H1 (cell line): ENCODE data around the gene DENND2C. TPM values are rescaled to one million over a fixed set of nuclear protein-coding genes. Genes with fewer than 3 reads are reported as not detected.

ENCODE experiments used
- CTCF ChIA-PET: fragments of 300-600 bp; sonication (Branson Sonifier 250); formaldehyde crosslinking; loops from one replicate; lab custom pipeline; 2021; ENCODE audit not compliant: partially characterized antibody; lab: Charles Lee
- POLR2A ChIA-PET: fragments of 300-600 bp; sonication (Branson Sonifier 250); formaldehyde crosslinking; loops from one replicate; lab custom pipeline; 2021; ENCODE audit warnings: inconsistent platforms; ENCODE audit not compliant: partially characterized antibody; lab: Charles Lee
- DNase-seq, 2 experiments: peaks; one replicate each; pipeline versions ENCODE4 v3.0.0 to v3.0.0-alpha.2; 2010 to 2022; ENCODE audit warnings: low spot score in 2 of 2, low read depth in 1 of 2, mixed read lengths in 1 of 2
- FAIRE-seq: peaks from 2 replicates; lab custom pipeline; 2011; peaks lifted over from hg19 to GRCh38; lab: Jason Lieb, UNC
- H2AFZ ChIP-seq: 2 replicates; pipeline ENCODE4 v1.8.1; 2012; ENCODE audit warnings: low read length, inconsistent platforms
- H2AK5ac ChIP-seq: 2 replicates; pipeline ENCODE4 v1.6.1; 2013; ENCODE audit warnings: low read depth, low read length
- H2BK120ac ChIP-seq: replicated peaks from 2 replicates; pipeline ENCODE3; 2013; ENCODE audit warnings: low read depth, low read length, inconsistent platforms
- H2BK12ac ChIP-seq: 2 replicates; pipeline ENCODE4 v1.6.1; 2013; ENCODE audit warnings: low read depth, low read length
- H2BK15ac ChIP-seq: 2 replicates; pipeline ENCODE4 v1.6.1; 2013; ENCODE audit warnings: low read length
- H2BK20ac ChIP-seq: 2 replicates; pipeline ENCODE4 v1.6.1; 2013; ENCODE audit warnings: low read length
- H2BK5ac ChIP-seq: 2 replicates; pipeline ENCODE4 v1.6.1; 2013; ENCODE audit warnings: low read depth, low read length
- H3K14ac ChIP-seq: 2 replicates; pipeline ENCODE4 v1.6.1; 2013; ENCODE audit warnings: inconsistent platforms; ENCODE audit not compliant: insufficient read length
- H3K18ac ChIP-seq: 2 replicates; pipeline ENCODE4 v1.6.1; 2013; ENCODE audit warnings: low read length; ENCODE audit errors: extremely low read depth
- H3K23ac ChIP-seq: 2 replicates; pipeline ENCODE4 v1.6.1; 2013; ENCODE audit warnings: inconsistent platforms; ENCODE audit not compliant: insufficient read length
- H3K23me2 ChIP-seq: 2 replicates; pipeline ENCODE4 v1.6.1; 2013; ENCODE audit warnings: low read depth, low read length
- H3K27ac ChIP-seq: 2 replicates; pipeline ENCODE4 v1.6.1; 2011; ENCODE audit warnings: low read depth, low read length, inconsistent platforms
- H3K27me3 ChIP-seq, 4 experiments: replicated peaks in 1 of 4; 1 replicate in 1 of 4; 2 replicates in 3 of 4; pipeline versions ENCODE4 v1.6.1 to v1.8.1; 2011 to 2013; ENCODE audit warnings: low read length in 3 of 4, mild to moderate bottlenecking in 3 of 4, inconsistent platforms in 2 of 4, mixed read lengths in 2 of 4, moderate library complexity in 1 of 4; ENCODE audit not compliant: control insufficient read depth in 3 of 4, insufficient read depth in 3 of 4; ENCODE audit errors: extremely low read depth in 1 of 4
- H3K36me3 ChIP-seq, 4 experiments: 2 replicates each; pipeline versions ENCODE4 v1.6.1 to v1.8.1; 2011 to 2013; ENCODE audit warnings: mild to moderate bottlenecking in 4 of 4, low read length in 3 of 4, moderate library complexity in 2 of 4, control low read depth in 1 of 4, inconsistent platforms in 1 of 4; ENCODE audit not compliant: insufficient read depth in 4 of 4, control insufficient read depth in 2 of 4
- H3K4ac ChIP-seq: replicated peaks from 2 replicates; pipeline ENCODE3; 2013; ENCODE audit warnings: low read length, low read depth, mixed read lengths, inconsistent platforms; ENCODE audit not compliant: insufficient read length
- H3K4me1 ChIP-seq, 4 experiments: replicated peaks in 1 of 4; 1 replicate in 1 of 4; 2 replicates in 3 of 4; pipeline versions ENCODE4 v1.6.1 to v1.8.1; 2011 to 2013; ENCODE audit warnings: low read length in 3 of 4, inconsistent platforms in 2 of 4, mixed read lengths in 1 of 4; ENCODE audit not compliant: insufficient read depth in 4 of 4, control insufficient read depth in 3 of 4
- H3K4me2 ChIP-seq, 2 experiments: 2 replicates each; pipeline versions ENCODE4 v1.6.1 to v1.8.1; 2011 to 2013; ENCODE audit warnings: low read depth in 2 of 2, low read length in 2 of 2, control low read depth in 1 of 2, inconsistent platforms in 1 of 2, mild to moderate bottlenecking in 1 of 2; ENCODE audit not compliant: insufficient read depth in 1 of 2
- H3K4me3 ChIP-seq, 4 experiments: fragments of 200-600, 300-600 bp in 1 of 4; sonication (generic), shearing (Covaris generic), sonication (Bioruptor Twin) in 1 of 4; 2 replicates each; pipeline versions ENCODE4 v1.5.1 to v1.8.1; 2011 to 2016; ENCODE audit warnings: low read length in 4 of 4, low read depth in 3 of 4, control low read depth in 2 of 4, inconsistent platforms in 2 of 4, mild to moderate bottlenecking in 2 of 4, mixed read lengths in 1 of 4, moderate library complexity in 1 of 4; ENCODE audit not compliant: insufficient read depth in 2 of 4; ENCODE audit errors: extremely low read depth in 1 of 4
- H3K56ac ChIP-seq: replicated peaks from 2 replicates; pipeline ENCODE3; 2013; ENCODE audit warnings: low read depth, mild to moderate bottlenecking, mixed read lengths, low read length, inconsistent platforms; ENCODE audit not compliant: insufficient read length
- H3K79me1 ChIP-seq: 2 replicates; pipeline ENCODE4 v1.6.1; 2013; ENCODE audit warnings: low read depth, low read length, control low read depth
- H3K79me2 ChIP-seq, 2 experiments: 2 replicates each; pipeline versions ENCODE4 v1.6.1 to v1.8.1; 2012 to 2013; ENCODE audit warnings: low read length in 2 of 2, mild to moderate bottlenecking in 2 of 2, inconsistent platforms in 1 of 2; ENCODE audit not compliant: insufficient read depth in 2 of 2, control insufficient read depth in 1 of 2
- H3K9ac ChIP-seq, 4 experiments: replicated peaks in 1 of 4; 1 replicate in 1 of 4; 2 replicates in 3 of 4; pipeline versions ENCODE4 v1.6.1 to v1.8.1; 2011 to 2013; ENCODE audit warnings: low read depth in 3 of 4, low read length in 3 of 4, control low read depth in 2 of 4, mild to moderate bottlenecking in 2 of 4, moderate library complexity in 2 of 4, inconsistent platforms in 1 of 4; ENCODE audit errors: extremely low read depth in 1 of 4
- H3K9me3 ChIP-seq, 2 experiments: 2 replicates each; pipeline versions ENCODE4 v1.6.1 to v1.8.1; 2012 to 2013; ENCODE audit warnings: mild to moderate bottlenecking in 2 of 2, moderate library complexity in 2 of 2, control low read depth in 1 of 2, inconsistent platforms in 1 of 2, low read depth in 1 of 2, low read length in 1 of 2, mixed read lengths in 1 of 2; ENCODE audit not compliant: insufficient read depth in 2 of 2
- H4K20me1 ChIP-seq, 2 experiments: replicated peaks in 1 of 2; 2 replicates each; pipeline versions ENCODE3 to v1.8.1; 2011 to 2013; ENCODE audit warnings: inconsistent platforms in 2 of 2, low read length in 2 of 2, mild to moderate bottlenecking in 1 of 2; ENCODE audit not compliant: insufficient read depth in 2 of 2, control insufficient read depth in 1 of 2
- H4K5ac ChIP-seq: 2 replicates; pipeline ENCODE4 v1.6.1; 2013; ENCODE audit warnings: low read length, low read depth, mixed read lengths, inconsistent platforms; ENCODE audit not compliant: insufficient read length
- H4K8ac ChIP-seq: 2 replicates; pipeline ENCODE4 v1.8.0; 2013; ENCODE audit warnings: mild to moderate bottlenecking, moderate library complexity, low read length, inconsistent platforms; ENCODE audit not compliant: insufficient read depth; ENCODE audit errors: extremely low read depth
- H4K91ac ChIP-seq: replicated peaks from 2 replicates; pipeline ENCODE3; 2013; ENCODE audit warnings: low read length, mixed read lengths, inconsistent platforms; ENCODE audit not compliant: insufficient read length
- BACH1 ChIP-seq: IDR thresholded peaks from 2 replicates; pipeline ENCODE4 v1.6.1; 2012; ENCODE audit warnings: low read length, improper control_type of control experiment
- BCL11A ChIP-seq, 2 experiments: IDR thresholded peaks; one replicate each; pipeline ENCODE4 v1.6.1; 2011; ENCODE audit warnings: low read depth in 2 of 2, low read length in 2 of 2, mild to moderate bottlenecking in 2 of 2
- CHD1 ChIP-seq: IDR thresholded peaks from 2 replicates; pipeline ENCODE4 v1.6.1; 2012; ENCODE audit warnings: low read depth, low read length, improper control_type of control experiment
- CHD2 ChIP-seq: IDR thresholded peaks from 2 replicates; pipeline ENCODE4 v1.6.1; 2012; ENCODE audit warnings: low read length, improper control_type of control experiment
- EGR1 ChIP-seq: IDR thresholded peaks from 2 replicates; pipeline ENCODE4 v1.6.1; 2011; ENCODE audit warnings: low read depth, low read length, borderline replicate concordance
- GABPA ChIP-seq: IDR thresholded peaks from 2 replicates; pipeline ENCODE4 v1.6.1; 2011; ENCODE audit warnings: mild to moderate bottlenecking, low read length, moderate library complexity, borderline replicate concordance; ENCODE audit not compliant: insufficient read depth
- GTF2F1 ChIP-seq: IDR thresholded peaks from 2 replicates; pipeline ENCODE4 v1.6.1; 2012; ENCODE audit warnings: low read depth, low read length, improper control_type of control experiment, borderline replicate concordance
- HDAC2 ChIP-seq, 2 experiments: fragments of 300-600 bp in 1 of 2; sonication (generic) in 1 of 2; IDR thresholded peaks; 2 replicates each; pipeline ENCODE4 v1.6.1; 2011 to 2012; ENCODE audit warnings: low read depth in 2 of 2, low read length in 2 of 2, mild to moderate bottlenecking in 2 of 2, moderate library complexity in 2 of 2, borderline replicate concordance in 1 of 2, inconsistent platforms in 1 of 2
- JUND ChIP-seq: IDR thresholded peaks from 2 replicates; pipeline ENCODE4 v1.6.1; 2011; ENCODE audit warnings: mild to moderate bottlenecking, improper control_type of control experiment, low read length
- RAD21 ChIP-seq, 2 experiments: IDR thresholded peaks in 1 of 2; conservative IDR thresholded peaks in 1 of 2; 2 replicates each; pipeline ENCODE4 v1.6.1; 2011; ENCODE audit warnings: low read depth in 2 of 2, low read length in 2 of 2, improper control_type of control experiment in 1 of 2, inconsistent platforms in 1 of 2, mild to moderate bottlenecking in 1 of 2, moderate library complexity in 1 of 2
- RBBP5 ChIP-seq: IDR thresholded peaks from 2 replicates; pipeline ENCODE4 v1.7.1; 2012; ENCODE audit warnings: low read depth, mild to moderate bottlenecking, inconsistent platforms, low read length, moderate library complexity, borderline replicate concordance
- RXRA ChIP-seq: IDR thresholded peaks from 2 replicates; pipeline ENCODE4 v1.6.1; 2011; ENCODE audit warnings: low read depth, mild to moderate bottlenecking, low read length, moderate library complexity; ENCODE audit not compliant: insufficient read depth
- TAF7 ChIP-seq: optimal IDR thresholded peaks from 2 replicates; pipeline ENCODE3; 2011; ENCODE audit warnings: low read depth, mild to moderate bottlenecking, inconsistent platforms, low read length, moderate library complexity, borderline replicate concordance
- TCF12 ChIP-seq: IDR thresholded peaks from 2 replicates; pipeline ENCODE4 v1.6.1; 2011; ENCODE audit warnings: low read depth, mild to moderate bottlenecking, low read length
- WGBS, 2 experiments: shearing (Covaris generic) in 1 of 2; methylation state at CpG; one replicate each; pipeline versions ENCODE4 v1.1.6 to v1.1.7; 2013 to 2015; ENCODE audit warnings: low lambda C conversion rate in 2 of 2, mixed read lengths in 2 of 2, inconsistent platforms in 1 of 2, low coverage in 1 of 2, missing lambda C conversion rate in 1 of 2; ENCODE audit not compliant: insufficient replicate concordance in 2 of 2, insufficient coverage in 1 of 2, insufficient read length in 1 of 2; ENCODE audit errors: extremely low coverage in 1 of 2, missing lambda C conversion rate in 1 of 2; 5-methylcytosine and 5-hydroxymethylcytosine counted together
- polyA plus RNA-seq, 7 experiments: library from polyadenylated mRNA; depleted of rRNA in 3 of 7; stranded (reverse) in 5 of 7; unstranded in 2 of 7; fragments of >200 nt in 5 of 7; fragments of 200-250 nt in 2 of 7; gene quantifications; 1 replicate in 5 of 7; 2 replicates in 1 of 7; 4 replicates in 1 of 7; pipeline versions ENCODE4 v1.2.1 to v1.2.3, GENCODE V29; 2011 to 2013; ENCODE audit warnings: missing spikeins in 2 of 7, mixed read lengths in 2 of 7
- total RNA-seq: library from RNA; stranded (reverse); fragmentation: NEBNext Ultra II Directional; extraction: Animal tissue kit (Norgen Biotek cat#: 25700); gene quantifications from 2 replicates; pipeline ENCODE4 v1.2.1, GENCODE V29; 2021

Gene DENND2C
- total and polyA plus RNA-seq, 2 of the 8 experiments (the other 6 are each of a cell fraction or from before 2014, with no cell fraction given): 1.8 to 5.5 TPM

DNA sequence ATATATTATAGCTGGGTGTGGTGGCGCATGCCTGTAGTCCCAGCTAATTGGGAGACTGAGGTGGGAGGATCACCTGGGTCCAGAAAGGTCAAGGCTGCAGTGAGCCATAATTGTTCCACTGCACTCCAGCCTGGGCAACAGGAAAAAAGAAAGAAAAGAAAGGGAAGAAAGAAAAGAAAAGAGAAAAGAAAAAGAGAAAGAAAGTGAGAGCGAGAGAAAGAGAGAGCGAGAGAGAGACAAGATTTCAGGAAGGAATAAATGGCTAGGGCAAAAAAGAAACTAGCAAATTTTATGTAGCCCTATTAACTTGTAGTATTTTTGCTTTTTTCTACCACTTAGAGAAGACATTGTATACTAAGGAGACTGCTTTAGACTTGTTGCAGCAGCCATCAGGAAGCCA, 40.5 kb upstream of the DENND2C start:
- POLR2A ChIA-PET: interaction anchor here (0.9 to 2.9 kb wide), 6 partner anchors 9 to 39 kb away, joined by 3 to 12 read pairs (median 4); partner anchors contain the start of gene AMPD1
- TF ChIP-seq GABPA (no peak), BACH1 (no peak), EGR1 (no peak), RAD21 (IDR thresholded peaks at IDR 0.05 in 1 of 2, conservative IDR thresholded peaks at IDR 0.05 in 1 of 2; ENCODE audit: low read depth in 2 of 2, low read length in 2 of 2) (no peak), JUND (no peak), RXRA (no peak), CHD2 (no peak), TCF12 (no peak), GTF2F1 (no peak), RBBP5 (no peak), HDAC2 (IDR thresholded peaks at IDR 0.05; ENCODE audit: borderline replicate concordance in 1 of 2, low read depth in 2 of 2, low read length in 2 of 2) (no peak), CHD1 (no peak), BCL11A (IDR thresholded peaks at IDR 0.05; ENCODE audit: low read depth in 2 of 2, low read length in 2 of 2) (no peak), TAF7 (no peak)

More for the DNA sequence above, 40.5 kb upstream of the DENND2C start:
- FAIRE-seq (no peak), DNase-seq (no peak)
- Histone ChIP-seq H3K9me3 (no peaks in the 10 kb centered on the region), H3K79me2 (peaks cover 0 to 16% of the 10 kb centered on the region in 2 experiments; a peak in 3 of 4 replicates), H2BK12ac (no peak overlapping the region), H4K20me1 (no peaks in the 10 kb centered on the region), H3K23me2 (no peaks in the 10 kb centered on the region), H3K23ac (no peak overlapping the region), H3K4me3 (no peak overlapping the region), H2BK20ac (no peak overlapping the region), H4K91ac (no peak overlapping the region), H2BK120ac (no peak overlapping the region), H3K27ac (no peak overlapping the region), H3K36me3 (peaks cover 8 to 79% (median 39%) of the 10 kb centered on the region in 4 experiments), H2BK5ac (no peak overlapping the region), H3K4me1 (no peaks in the 10 kb centered on the region), H4K8ac (no peak overlapping the region), H3K18ac (no peak overlapping the region), H3K9ac (no peak overlapping the region), H3K14ac (no peak overlapping the region), H3K27me3 (no peaks in the 10 kb centered on the region), H4K5ac (no peak overlapping the region), H3K56ac (no peak overlapping the region), H3K4me2 (no peak overlapping the region), H2AFZ (no peak overlapping the region), H2AK5ac (no peak overlapping the region), H3K79me1 (no peaks in the 10 kb centered on the region), H2BK15ac (no peak overlapping the region), H3K4ac (no peak overlapping the region)
- 95 to 100% methylated on average over 2 to 3 of the region's 3 CpGs for WGBS, 2 experiments
- CTCF ChIA-PET: interaction anchor here (1.8 kb wide), 1 partner anchor 17 kb away, joined by 3 read pairs; no protein-coding TSS in a partner anchor
